Measurements from ENCODE around the gene ALG12.
"Not testable (repeated sequence)": the region's sequence is repeated elsewhere in the genome, so short reads cannot be mapped to it uniquely, and the experiment has no call there.

The ALG12 gene

DNA sequence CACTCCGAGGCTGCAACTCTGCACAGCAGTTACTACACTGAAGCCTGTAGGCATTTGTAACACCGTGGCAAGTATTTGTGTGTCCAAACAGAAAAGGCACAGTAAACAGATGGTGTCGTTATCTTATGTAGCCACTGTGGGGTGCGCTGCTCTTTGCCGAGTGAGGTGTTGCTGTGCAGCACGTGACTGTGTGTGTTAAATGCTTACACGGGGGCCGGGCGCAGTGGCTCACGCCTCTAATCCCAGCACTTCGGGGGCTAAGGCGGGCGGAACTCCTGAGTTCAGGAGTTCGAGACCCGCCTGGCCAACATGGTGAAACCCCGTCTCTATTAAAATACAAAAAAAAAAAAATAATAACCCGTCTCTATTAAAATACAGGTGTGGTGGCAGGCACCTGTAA is 53.1 kb downstream of the ALG12 start:
- DNase-seq: no peak

DNA sequence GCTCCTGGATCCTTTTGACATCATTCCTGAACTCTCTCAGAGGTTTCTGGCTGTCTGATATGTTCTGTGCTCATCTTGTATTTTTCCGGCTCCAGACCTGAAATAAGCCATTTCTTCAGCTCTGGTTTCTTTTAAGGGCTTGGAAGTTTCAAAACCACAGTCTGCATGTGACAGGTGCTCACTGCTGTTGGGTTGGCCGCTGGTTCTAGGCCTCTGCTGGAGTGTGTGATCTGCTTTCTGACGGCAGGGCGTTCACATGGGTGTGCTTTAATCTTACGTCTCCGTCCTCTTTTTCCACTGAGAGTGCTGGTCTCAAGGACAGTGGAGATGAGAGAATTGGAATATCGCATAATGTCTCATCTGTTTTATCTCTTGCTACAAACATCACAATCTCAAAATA is 54.3 kb downstream of the ALG12 start:
- DNase-seq: no peak

DNA sequence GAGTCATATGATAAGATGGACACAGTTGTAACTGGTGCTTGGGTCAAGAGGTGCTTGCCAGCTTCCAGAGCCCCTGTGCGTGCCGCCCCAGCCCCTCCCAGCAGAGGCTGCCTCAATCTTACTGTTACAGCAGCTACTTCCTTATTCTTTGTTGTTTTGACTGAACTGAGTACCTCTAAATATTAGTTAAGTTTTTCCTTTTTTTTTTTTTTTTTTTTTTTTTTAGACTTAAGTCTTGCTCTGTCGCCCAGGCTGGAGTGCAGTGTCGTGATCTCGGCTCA is 55.8 kb downstream of the ALG12 start:
- DNase-seq: no peak

DNA sequence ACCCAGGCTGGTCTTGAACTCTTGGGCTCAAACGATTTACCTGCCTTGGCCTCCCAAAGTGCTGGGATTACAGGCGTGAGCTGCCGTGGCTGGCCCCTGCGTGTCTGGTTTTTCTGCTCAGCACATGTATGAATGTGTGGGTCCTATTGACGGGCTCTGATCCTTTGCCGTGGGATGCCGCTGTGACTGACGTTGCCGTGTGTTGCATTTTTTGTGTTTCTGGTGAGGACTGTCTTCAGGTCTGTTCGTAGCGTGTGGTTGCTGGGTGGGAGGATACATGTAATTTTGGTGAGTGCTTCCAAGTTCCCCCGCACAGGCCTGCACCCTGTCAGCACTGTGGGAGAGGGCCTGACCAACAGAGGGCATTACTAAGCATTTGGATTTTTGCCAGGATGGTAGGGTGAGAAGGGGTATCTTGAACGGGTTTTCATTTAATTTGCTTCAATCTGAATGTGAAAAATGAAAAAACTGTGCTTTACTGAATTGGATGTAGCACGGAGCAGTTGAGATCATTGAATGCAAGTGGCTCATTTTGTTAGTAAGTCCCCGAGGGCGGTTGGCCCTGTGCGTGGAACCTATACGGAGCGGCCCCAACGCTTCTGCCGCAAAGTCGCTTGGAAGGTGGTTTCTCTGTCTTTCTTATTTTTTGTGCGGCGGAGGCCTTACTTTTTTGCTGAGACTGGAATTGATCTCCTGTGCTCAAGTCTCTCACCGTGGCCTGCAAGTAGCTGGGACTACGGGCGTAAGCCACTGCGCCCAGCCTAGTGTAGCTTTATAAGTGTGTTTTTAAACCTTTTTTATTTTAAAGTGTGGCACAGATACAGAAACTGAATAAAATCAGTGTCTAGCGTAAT is 56.4 kb downstream of the ALG12 start:
- DNase-seq: no peak

DNA sequence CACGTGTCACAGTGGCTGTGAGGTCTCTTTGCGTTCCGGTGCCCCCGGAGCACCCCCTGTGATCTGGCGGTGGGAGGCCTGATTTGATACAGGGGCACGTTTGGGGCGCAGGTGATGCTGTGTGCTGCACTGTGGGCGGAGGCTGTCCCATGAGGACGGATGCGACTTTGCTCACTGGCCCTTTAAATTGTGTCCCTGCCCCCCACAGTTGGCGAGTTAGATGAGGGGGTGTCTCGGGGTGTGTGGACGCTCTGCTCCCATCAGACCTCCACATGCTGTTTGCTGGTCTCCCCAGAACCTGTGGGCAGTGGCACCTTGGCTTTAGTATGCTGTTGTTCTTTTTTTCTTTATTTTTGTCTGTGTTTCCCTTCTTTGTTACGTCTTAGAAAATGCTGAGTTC is 59.4 kb downstream of the ALG12 start:
- DNase-seq: no peak

DNA sequence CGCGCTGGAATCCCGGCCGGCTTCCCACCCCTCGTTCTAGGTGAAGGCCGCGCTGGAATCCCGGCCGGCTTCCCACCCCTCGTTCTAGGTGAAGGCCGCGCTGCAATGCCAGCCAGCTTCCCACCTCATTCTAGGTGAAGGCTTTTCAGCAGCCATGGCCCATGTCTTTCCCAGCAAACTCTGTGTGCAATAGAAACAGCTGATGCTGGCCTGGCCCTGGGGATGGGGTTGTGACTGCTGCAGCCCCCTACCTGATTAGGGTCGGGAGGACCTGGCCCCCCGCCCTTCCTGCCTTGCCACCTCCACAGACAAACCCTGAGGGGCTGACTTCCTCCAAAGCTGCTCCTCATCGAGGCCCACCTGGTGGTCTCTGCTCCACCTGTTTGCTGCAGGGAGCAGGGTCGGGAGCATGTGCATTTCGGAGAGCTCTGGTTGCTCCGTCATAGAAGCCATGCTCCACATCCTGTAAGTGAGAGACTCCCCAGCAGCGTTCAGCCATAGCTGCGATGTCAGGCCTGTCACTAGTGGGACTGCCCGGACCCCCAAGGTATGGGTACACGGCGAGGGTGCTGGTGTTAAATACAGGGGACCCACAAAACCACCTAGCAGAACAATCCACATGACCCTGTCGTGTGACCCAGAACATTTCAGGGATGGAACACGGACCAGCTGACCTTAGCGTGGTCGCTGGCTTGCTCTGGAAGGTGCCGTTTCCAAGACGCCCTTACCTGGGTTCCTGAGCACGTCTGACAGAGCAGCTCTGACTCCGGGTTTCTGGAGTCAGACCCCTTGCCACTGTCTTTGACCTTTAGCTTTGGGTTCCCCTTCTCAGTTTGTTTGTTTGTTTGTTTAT is 61.2 kb downstream of the ALG12 start:
- DNase-seq: no peak

DNA sequence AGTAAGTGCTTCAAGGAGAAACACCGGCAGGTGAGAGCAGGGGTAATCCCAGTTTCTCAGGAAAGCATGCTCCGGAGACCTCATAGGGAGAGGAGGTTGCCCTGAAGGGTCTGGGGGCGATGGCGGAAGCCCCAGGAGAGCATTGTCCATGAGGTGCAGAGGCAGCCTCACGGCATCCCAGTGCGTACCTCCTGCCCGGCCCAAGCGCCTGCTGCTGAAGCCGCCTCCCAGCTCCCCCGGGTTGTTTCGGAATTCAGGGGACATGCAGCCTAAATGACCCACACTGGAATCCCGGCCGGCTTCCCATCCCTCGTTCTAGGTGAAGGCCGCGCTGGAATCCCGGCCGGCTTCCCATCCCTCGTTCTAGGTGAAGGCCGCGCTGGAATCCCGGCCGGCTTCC is 61.9 kb downstream of the ALG12 start:
- DNase-seq: no peak

DNA sequence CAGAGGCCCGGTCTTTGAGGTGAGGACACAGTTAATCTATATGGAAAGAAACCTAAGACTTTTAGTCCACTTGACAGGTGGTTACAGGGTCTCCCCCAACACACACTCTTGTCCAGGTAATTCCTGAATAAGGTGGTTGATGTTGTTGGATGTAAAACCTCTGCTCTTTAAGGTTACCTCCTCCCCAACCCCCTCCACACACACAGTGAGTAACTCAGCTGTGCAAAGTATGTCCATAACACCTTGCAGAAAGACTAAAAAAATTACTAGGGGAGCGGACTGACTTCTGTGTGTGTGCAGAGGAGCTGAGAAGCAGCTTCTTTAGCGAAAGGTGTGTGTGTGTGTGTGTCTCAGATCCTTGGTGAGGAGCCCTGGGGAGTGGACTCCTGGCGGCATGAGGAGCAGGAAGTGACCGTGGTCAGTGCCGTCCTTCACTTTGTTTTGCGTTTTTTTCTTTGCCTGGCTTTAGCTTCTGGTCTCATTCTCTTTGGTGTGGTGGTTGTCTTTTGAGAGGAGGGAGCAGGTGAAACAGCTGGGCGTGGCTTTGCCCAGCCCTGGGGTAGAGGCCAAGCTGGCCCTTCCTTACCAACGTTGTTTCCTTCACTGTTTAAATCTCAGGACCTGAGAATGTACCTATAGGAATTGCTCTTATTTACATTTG is 62.9 kb downstream of the ALG12 start:
- no peak for DNase-seq

DNA sequence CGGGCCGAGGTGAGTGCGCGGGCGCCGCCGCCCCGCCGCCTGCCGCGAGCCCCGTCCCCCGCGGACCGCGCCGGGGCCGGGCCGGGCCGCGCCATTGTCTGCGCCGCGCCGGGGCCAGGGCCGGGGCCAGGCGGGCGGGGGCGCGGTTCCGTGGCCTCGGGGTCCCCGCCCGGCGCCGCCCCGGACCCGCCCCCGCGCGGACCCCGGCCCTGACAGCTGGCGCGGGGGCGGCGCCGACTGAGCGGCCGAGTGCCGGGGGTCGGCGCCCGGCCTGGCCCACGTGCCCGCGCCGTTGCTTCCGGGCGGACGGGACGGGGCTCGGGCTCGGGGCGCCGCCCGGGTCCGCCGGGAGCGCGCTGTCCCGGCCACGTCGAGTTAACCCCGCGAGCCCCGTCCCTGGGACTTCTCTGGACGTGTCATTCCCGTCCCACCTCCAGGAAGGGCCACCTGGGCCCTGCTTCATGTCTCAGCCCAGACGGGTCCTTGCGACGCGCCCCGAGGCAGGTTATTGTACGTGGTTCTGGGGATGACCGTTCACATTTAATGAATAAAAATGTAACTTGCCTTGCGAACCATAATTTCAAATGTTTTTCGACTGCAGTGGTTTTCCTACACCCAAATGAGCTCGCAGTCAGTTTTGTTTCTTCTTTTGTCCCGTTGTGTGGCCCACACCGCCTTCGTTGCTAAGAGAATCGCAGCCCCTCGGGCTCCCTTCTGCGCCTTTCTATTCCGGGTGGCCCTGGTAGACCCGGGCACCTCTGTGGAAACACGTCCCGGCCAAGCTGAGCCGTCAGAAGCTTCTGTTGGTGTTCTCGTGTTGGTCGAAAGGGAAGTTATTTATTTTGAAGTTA is 64.0 kb downstream of the ALG12 start:
- DNase-seq: peak; percentile 23

DNA sequence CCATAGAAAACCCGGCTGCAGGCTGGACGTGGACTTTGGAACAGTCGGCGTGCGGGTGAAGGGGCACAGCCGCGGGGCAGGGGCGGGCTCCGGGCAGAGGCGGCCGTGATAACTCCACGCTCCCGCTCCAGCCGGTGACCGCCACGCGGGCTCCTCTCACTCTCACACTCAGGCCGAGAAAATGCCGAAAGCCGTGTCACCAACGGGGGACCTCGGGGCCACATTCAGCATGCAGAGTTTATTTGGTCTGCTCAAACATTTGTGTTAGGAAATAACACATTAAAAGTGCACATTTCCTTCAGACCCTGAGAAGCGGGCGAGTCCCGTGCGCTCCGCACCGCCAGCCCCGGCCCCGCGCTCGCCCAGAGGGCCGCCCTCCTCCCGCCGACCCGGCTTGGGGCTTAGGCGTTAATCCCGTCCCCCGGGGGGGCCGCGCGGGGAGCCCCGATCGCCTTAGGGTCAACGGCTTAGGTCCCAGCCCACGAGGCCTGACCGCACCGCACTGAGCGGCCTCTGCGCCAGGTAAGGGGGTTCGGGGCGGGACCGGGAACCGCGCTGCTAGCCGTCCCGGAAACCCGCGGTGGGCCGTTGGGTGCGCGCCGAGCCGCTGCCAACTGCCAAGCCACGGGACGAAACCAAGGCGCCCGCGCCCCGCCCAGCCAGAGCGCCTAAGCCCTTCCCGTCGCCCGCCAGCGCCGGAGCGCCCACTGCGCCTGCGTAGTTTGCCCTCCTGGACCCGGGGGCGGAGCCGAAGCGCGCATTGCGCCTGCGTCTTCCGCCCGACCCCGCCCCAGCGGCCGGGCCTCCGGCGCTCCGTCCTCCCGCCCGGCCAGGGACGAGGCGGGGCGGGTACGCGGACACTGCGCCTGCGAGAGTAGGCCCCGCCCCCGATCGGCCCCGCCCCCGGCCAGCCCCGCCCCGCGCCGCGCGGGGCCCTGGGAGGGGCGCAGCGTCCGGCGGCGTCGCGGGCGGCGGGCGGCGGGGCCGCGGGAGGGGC is 65.0 kb downstream of the ALG12 start, which contains the start of gene ZBED4:
TSS of gene ZBED4 (plus strand) at position 947 of the 997 bp plus-strand sequence. CDS start 29,819 bp downstream, outside the sequence.
- DNase-seq: peak; percentile 97

DNA sequence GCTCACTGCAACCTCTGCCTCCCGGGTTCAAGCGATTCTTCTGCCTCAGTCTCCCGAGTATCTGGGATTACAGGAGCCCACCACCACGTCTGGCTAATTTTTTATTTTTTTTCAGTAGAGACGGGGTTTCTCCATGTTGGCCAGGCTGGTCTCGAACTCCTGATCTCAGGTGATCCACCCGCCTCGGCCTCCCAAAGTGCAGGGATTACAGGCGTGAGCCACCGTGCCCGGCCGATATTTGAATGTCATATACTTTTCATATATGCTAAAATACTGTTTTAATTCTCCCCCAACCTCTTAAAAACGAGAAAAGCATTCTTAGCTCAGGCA is 65.7 kb downstream of the ALG12 start:
- DNase-seq: not testable (repeated sequence)

DNA sequence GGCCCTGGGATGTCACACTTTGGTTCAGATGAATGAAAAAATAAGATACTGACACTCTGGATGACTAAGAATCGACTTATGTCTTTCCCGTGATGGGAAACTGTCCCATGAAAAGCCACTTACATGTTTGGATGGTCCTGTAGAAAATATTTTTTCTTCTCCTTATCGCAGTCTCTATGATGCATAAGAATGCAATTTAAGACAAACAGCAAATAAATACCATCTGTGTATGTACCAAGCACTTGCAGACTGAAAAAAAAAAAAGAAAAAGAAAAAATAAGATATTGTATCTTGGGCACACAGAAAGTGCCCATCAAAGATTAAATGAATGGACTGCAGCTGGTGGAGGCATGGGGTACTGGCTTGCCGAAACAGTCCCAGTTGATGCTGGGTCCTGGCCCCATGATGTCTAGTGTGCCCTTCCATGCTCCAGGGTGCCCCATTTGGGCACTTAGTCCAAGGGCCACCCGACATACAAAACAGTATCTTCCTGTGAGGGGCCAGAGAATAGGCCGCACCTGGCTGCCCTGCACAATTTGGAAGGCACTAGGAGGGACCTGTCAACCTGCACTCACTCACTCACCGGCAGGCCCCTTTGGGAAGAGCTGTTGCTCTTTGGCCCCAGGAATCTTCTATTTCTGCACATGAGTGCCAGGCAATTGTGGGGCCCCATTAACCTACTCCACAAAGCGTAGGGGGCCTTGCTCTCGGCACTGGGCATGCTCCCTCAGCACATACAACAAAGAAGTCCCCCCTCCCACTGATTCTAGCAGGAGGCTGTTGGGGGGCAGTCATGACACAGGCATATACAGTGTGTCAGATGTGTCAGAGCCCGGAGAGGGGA is 67.1 kb downstream of the ALG12 start:
- DNase-seq: no peak
